SK-N-SH (cell line): ENCODE measurements around the gene DDX1. TPM values are rescaled to one million over a fixed set of nuclear protein-coding genes. Genes with fewer than 3 reads are reported as not detected.

Source experiments
- CTCF ChIA-PET: fragments of 300-600, 350-600 bp; formaldehyde crosslinking; extraction: SDS; loops from one replicate; lab custom pipeline; 2021; lab: Yijun Ruan, JAX
- POLR2A ChIA-PET: fragments of 350-600 bp; sonication (Branson Sonifier 250); formaldehyde crosslinking; extraction: SDS; loops from one replicate; lab custom pipeline; 2020; ENCODE audit warnings: antibody characterized with exemption, inconsistent platforms; lab: Yijun Ruan, JAX
- DNase-seq: peaks from one replicate; pipeline ENCODE4 v3.0.0; 2012
- H2AFZ ChIP-seq: fragments of 200-600 bp; sonication (generic); 2 replicates; pipeline ENCODE4 v1.8.1; 2016; ENCODE audit warnings: antibody characterized with exemption, mild to moderate bottlenecking, low read depth
- H3F3A ChIP-seq: fragments of 200-600 bp; sonication (generic); replicated peaks from 2 replicates; pipeline ENCODE3; 2016; ENCODE audit warnings: antibody characterized with exemption, mild to moderate bottlenecking; ENCODE audit not compliant: insufficient read depth
- H3K27ac ChIP-seq, 2 experiments: fragments of 200-500 bp in 1 of 2; fragments of 200-600 bp in 1 of 2; sonication (Bioruptor generic) in 1 of 2; sonication (generic), shearing (Covaris generic) in 1 of 2; 2 replicates each; pipeline versions ENCODE4 v1.5.1 to v1.6.1; 2014 to 2016; ENCODE audit warnings: low read depth in 2 of 2, inconsistent platforms in 1 of 2, low read length in 1 of 2, mild to moderate bottlenecking in 1 of 2, mixed read lengths in 1 of 2
- H3K27me3 ChIP-seq: fragments of 200-600 bp; sonication (generic), shearing (Covaris generic); 2 replicates; pipeline ENCODE4 v1.6.1; 2016; ENCODE audit warnings: mixed run types; ENCODE audit not compliant: insufficient read depth
- H3K36me3 ChIP-seq, 2 experiments: fragments of 200-500 bp in 1 of 2; fragments of 200-600 bp in 1 of 2; sonication (Bioruptor generic) in 1 of 2; sonication (generic) in 1 of 2; replicated peaks in 1 of 2; 2 replicates each; pipeline versions ENCODE3 to v1.5.1; 2014 to 2016; ENCODE audit warnings: low read length in 1 of 2, mild to moderate bottlenecking in 1 of 2; ENCODE audit not compliant: insufficient read depth in 2 of 2, control insufficient read depth in 1 of 2
- H3K4me1 ChIP-seq, 2 experiments: fragments of 200-500 bp in 1 of 2; fragments of 200-600 bp in 1 of 2; sonication (Bioruptor generic) in 1 of 2; sonication (generic), shearing (Covaris generic) in 1 of 2; 2 replicates each; pipeline versions ENCODE4 v1.5.1 to v1.6.1; 2014 to 2016; ENCODE audit warnings: low read depth in 1 of 2, low read length in 1 of 2, mixed run types in 1 of 2; ENCODE audit not compliant: insufficient read depth in 2 of 2, control insufficient read depth in 1 of 2
- H3K4me2 ChIP-seq: fragments of 200-600 bp; sonication (generic), shearing (Covaris generic); 2 replicates; pipeline ENCODE4 v1.6.1; 2017; ENCODE audit warnings: mixed run types
- H3K4me3 ChIP-seq, 2 experiments: fragments of 200-500 bp in 1 of 2; fragments of 200-600 bp in 1 of 2; sonication (Bioruptor generic) in 1 of 2; sonication (generic), shearing (Covaris generic) in 1 of 2; 2 replicates each; pipeline versions ENCODE4 v1.5.1 to v1.8.1; 2014 to 2016; ENCODE audit warnings: low read depth in 2 of 2, inconsistent platforms in 1 of 2, low read length in 1 of 2, mild to moderate bottlenecking in 1 of 2, mixed read lengths in 1 of 2, moderate library complexity in 1 of 2
- H3K79me2 ChIP-seq: fragments of 200-600 bp; sonication (generic); 2 replicates; pipeline ENCODE4 v1.8.1; 2017; ENCODE audit warnings: mild to moderate bottlenecking; ENCODE audit not compliant: insufficient read depth
- H3K9ac ChIP-seq: fragments of 200-600 bp; sonication (generic); 2 replicates; pipeline ENCODE4 v1.6.1; 2017; ENCODE audit warnings: mixed run types
- H3K9me2 ChIP-seq: fragments of 200-600 bp; sonication (generic); 2 replicates; pipeline ENCODE4 v1.6.1; 2017; ENCODE audit warnings: mixed run types
- H3K9me3 ChIP-seq: fragments of 200-600 bp; sonication (generic); 2 replicates; pipeline ENCODE4 v1.6.1; 2017; ENCODE audit warnings: mixed run types, mild to moderate bottlenecking, moderate library complexity
- H4K20me1 ChIP-seq: fragments of 200-600 bp; sonication (generic); 2 replicates; pipeline ENCODE4 v1.6.1; 2017; ENCODE audit warnings: mild to moderate bottlenecking, mixed run types; ENCODE audit not compliant: insufficient read depth
- CHD2 ChIP-seq: fragments of 150-350 bp; IDR thresholded peaks from 2 replicates; pipeline ENCODE4 v1.6.1; 2018; ENCODE audit warnings: low read length; ENCODE audit not compliant: partially characterized antibody
- ELF1 ChIP-seq: IDR thresholded peaks from 2 replicates; pipeline ENCODE4 v1.4.0; 2012
- EP300 ChIP-seq, 2 experiments: IDR thresholded peaks; 2 replicates each; pipeline versions ENCODE4 v1.4.0 to v1.6.1; 2012; ENCODE audit warnings: borderline replicate concordance in 1 of 2, low read depth in 1 of 2, low read length in 1 of 2
- GABPA ChIP-seq: IDR thresholded peaks from 2 replicates; pipeline ENCODE4 v1.4.0; 2012; ENCODE audit warnings: low read depth, mild to moderate bottlenecking
- GATA2 ChIP-seq: sonication (generic); formaldehyde crosslinking; IDR thresholded peaks from 2 replicates; pipeline ENCODE4 v1.5.0; 2020; ENCODE audit warnings: mild to moderate bottlenecking, missing genetic modification reagents
- JUND ChIP-seq: IDR thresholded peaks from 2 replicates; pipeline ENCODE4 v1.4.0; 2012
- MEF2A ChIP-seq: IDR thresholded peaks from 2 replicates; pipeline ENCODE4 v1.4.0; 2012; ENCODE audit warnings: low read depth, borderline replicate concordance
- NRF1 ChIP-seq: IDR thresholded peaks from 2 replicates; pipeline ENCODE4 v1.6.1; 2012; ENCODE audit warnings: low read depth, mild to moderate bottlenecking, low read length
- POLR2AphosphoS5 ChIP-seq: IDR thresholded peaks from 2 replicates; pipeline ENCODE4 v1.6.1; 2012; ENCODE audit warnings: low read depth, low read length
- SIN3A ChIP-seq: IDR thresholded peaks from 2 replicates; pipeline ENCODE4 v1.6.1; 2012; ENCODE audit warnings: low read depth, mild to moderate bottlenecking, low read length, moderate library complexity, borderline replicate concordance
- TEAD4 ChIP-seq: IDR thresholded peaks from 2 replicates; pipeline ENCODE4 v1.4.0; 2012; ENCODE audit warnings: mild to moderate bottlenecking, borderline replicate concordance; ENCODE audit not compliant: insufficient read depth
- WGBS: methylation state at CpG from one replicate; pipeline ENCODE4 v1.1.6; 2017; ENCODE audit warnings: low lambda C conversion rate; 5-methylcytosine and 5-hydroxymethylcytosine counted together
- polyA plus RNA-seq, 3 experiments: library from polyadenylated mRNA; depleted of rRNA; stranded (reverse); fragments of >200 nt; gene quantifications; 2 replicates each; pipeline ENCODE4 v1.2.3, GENCODE V29; 2012
- TF ChIP-seq, protein P1 (sequence below): fragments of 200-600 bp; sonication (generic); IDR thresholded peaks from 2 replicates; pipeline ENCODE4 v1.6.1; 2017; ENCODE audit warnings: antibody characterized with exemption, mild to moderate bottlenecking, moderate library complexity
- TF ChIP-seq, protein P2 (sequence below): fragments of 150-350 bp; IDR thresholded peaks from 2 replicates; pipeline ENCODE4 v1.6.1; 2016; ENCODE audit warnings: mild to moderate bottlenecking, low read depth, low read length

Gene DDX1
- polyA plus RNA-seq, 1 of the 3 experiments (the other 2 are of a cell fraction) = 54.5 TPM

DNA sequence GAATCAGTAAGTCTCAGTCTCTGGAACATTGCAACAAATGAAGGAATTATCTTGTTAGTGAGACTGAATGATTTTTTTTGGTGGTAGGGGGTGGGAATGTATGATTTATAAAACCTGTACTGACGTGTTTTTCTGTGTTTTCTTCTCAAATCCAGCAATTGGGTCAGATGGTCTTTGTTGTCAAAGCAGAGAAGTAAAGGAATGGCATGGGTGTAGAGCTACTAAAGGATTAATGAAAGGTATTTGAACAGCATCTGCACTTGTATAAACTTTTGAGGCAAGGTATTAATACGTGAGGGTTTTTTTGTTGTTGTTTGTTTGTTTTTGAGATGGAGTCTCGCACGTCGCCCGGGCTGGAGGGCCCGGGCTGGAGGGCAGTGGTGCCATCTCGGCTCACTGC, 10.7 kb downstream of the DDX1 start:
- Histone ChIP-seq H4K20me1 (no peaks in the 10 kb centered on the region), H3K9ac (no peak overlapping the region), H3K4me3 (no peak overlapping the region), H3K9me3 (no peaks in the 10 kb centered on the region), H2AFZ (no peak overlapping the region), H3F3A (peaks cover 8% of the 10 kb centered on the region), H3K4me1 (no peaks in the 10 kb centered on the region), H3K36me3 (peaks cover 96 to 98% of the 10 kb centered on the region in 2 experiments), H3K79me2 (peaks cover 11% of the 10 kb centered on the region; the same call in 1 of the 2 replicates), H3K4me2 (no peak overlapping the region), H3K27ac (no peak overlapping the region), H3K27me3 (no peaks in the 10 kb centered on the region), H3K9me2 (no peaks in the 10 kb centered on the region)
- TF ChIP-seq POLR2AphosphoS5 = no peak
- TF ChIP-seq CHD2 = no peak
- TF ChIP-seq TEAD4 = no peak
- no peak for TF ChIP-seq JUND
- TF ChIP-seq SIN3A = no peak
- TF ChIP-seq EP300 (IDR thresholded peaks at IDR 0.05; ENCODE audit: borderline replicate concordance in 1 of 2, low read depth in 1 of 2, low read length in 1 of 2) = no peak
- no peak for TF ChIP-seq GABPA
- TF ChIP-seq ELF1 = no peak
- no peak for TF ChIP-seq NRF1
- TF ChIP-seq GATA2 (CRISPR knock-in tag) = no peak
- CTCF ChIA-PET = interaction anchor here (1.0 to 1.5 kb wide), 3 partner anchors 16 to 879 kb away, joined by 3 to 4 read pairs (median 3); no protein-coding TSS in a partner anchor
- no peak for DNase-seq
- WGBS = 96% methylated on average over 8 of the region's 8 CpGs
- POLR2A ChIA-PET = no interaction called here

DNA sequence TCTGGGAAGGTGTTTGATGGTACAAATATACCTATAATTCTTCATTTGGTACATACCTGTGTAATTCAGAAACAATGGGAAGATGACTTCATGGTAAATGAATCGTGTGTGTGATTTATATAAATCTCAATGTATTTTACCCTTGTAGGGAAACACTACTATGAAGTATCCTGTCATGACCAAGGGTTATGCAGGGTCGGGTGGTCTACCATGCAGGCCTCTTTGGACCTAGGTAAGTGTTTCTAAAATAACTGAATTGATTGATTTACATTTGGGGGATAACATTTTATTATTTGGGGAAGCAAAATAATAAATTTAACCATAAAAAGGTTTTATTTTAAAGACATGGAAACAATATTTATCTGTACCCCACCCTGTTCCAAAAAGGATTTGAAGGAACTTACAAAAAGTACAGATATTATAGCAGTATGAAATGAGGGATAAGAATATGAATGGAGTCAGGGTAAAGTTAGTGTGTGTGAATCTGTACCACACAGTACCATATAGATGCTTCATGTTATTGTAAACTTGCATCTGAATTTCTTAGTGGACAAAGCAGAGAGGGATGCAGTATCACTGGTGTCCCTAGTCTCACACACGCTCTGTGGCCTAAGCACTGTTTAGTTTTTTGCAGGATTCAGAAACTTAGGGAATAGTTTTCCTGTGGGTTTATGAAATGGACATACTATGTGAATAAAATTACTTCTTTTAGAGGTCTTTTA, 11.5 kb downstream of the DDX1 start:
- Histone ChIP-seq H3K9me3 (no peaks in the 10 kb centered on the region), H3K27ac (no peak overlapping the region), H3K36me3 (peaks cover 96 to 98% of the 10 kb centered on the region in 2 experiments), H3K9me2 (no peaks in the 10 kb centered on the region), H3K4me2 (no peak overlapping the region), H2AFZ (no peak overlapping the region)
- POLR2A ChIA-PET = no interaction called here
- TF ChIP-seq MEF2A = no peak
- TF ChIP-seq GATA2 (CRISPR knock-in tag) = no peak
- TF ChIP-seq, protein P1, sequence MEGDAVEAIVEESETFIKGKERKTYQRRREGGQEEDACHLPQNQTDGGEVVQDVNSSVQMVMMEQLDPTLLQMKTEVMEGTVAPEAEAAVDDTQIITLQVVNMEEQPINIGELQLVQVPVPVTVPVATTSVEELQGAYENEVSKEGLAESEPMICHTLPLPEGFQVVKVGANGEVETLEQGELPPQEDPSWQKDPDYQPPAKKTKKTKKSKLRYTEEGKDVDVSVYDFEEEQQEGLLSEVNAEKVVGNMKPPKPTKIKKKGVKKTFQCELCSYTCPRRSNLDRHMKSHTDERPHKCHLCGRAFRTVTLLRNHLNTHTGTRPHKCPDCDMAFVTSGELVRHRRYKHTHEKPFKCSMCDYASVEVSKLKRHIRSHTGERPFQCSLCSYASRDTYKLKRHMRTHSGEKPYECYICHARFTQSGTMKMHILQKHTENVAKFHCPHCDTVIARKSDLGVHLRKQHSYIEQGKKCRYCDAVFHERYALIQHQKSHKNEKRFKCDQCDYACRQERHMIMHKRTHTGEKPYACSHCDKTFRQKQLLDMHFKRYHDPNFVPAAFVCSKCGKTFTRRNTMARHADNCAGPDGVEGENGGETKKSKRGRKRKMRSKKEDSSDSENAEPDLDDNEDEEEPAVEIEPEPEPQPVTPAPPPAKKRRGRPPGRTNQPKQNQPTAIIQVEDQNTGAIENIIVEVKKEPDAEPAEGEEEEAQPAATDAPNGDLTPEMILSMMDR = no peak
- TF ChIP-seq CHD2 = no peak
- no peak for TF ChIP-seq TEAD4
- TF ChIP-seq, protein P2, sequence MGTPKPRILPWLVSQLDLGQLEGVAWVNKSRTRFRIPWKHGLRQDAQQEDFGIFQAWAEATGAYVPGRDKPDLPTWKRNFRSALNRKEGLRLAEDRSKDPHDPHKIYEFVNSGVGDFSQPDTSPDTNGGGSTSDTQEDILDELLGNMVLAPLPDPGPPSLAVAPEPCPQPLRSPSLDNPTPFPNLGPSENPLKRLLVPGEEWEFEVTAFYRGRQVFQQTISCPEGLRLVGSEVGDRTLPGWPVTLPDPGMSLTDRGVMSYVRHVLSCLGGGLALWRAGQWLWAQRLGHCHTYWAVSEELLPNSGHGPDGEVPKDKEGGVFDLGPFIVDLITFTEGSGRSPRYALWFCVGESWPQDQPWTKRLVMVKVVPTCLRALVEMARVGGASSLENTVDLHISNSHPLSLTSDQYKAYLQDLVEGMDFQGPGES = no peak
- TF ChIP-seq, all 33 proteins: peak for 0
- Histone ChIP-seq H3F3A (peaks cover 4% of the 10 kb centered on the region), H3K4me1 (no peaks in the 10 kb centered on the region), H4K20me1 (no peaks in the 10 kb centered on the region), H3K27me3 (no peaks in the 10 kb centered on the region), H3K4me3 (no peak overlapping the region), H3K9ac (no peak overlapping the region), H3K79me2 (peaks cover 11% of the 10 kb centered on the region; the same call in 1 of the 2 replicates)
- CTCF ChIA-PET = interaction anchor here (1.0 to 1.5 kb wide), 2 partner anchors 17 to 878 kb away, joined by 3 read pairs; no protein-coding TSS in a partner anchor
- WGBS = 88% methylated on average over 3 of the region's 3 CpGs
- no peak for DNase-seq
